Hematopoietic multipotent progenitor cell treated with erythropoietin and hydrocortisone succinate and interleukin-3 and kit ligand, for 15 days (in vitro differentiated cells): ENCODE measurements around the gene GCGR.

Experiments
- DNase-seq: peaks from one replicate; pipeline ENCODE4 v3.0.0-alpha.2; 2015; ENCODE audit warnings: low spot score

GCGR gene

GRCh38 chr17:81803728-81804558, at the start of gene GCGR:
Gene GCGR, plus strand, starts transcription at chr17:81804150. Its CDS starts 4,869 bp downstream, at chr17:81809019.
- no peak for DNase-seq

DNA sequence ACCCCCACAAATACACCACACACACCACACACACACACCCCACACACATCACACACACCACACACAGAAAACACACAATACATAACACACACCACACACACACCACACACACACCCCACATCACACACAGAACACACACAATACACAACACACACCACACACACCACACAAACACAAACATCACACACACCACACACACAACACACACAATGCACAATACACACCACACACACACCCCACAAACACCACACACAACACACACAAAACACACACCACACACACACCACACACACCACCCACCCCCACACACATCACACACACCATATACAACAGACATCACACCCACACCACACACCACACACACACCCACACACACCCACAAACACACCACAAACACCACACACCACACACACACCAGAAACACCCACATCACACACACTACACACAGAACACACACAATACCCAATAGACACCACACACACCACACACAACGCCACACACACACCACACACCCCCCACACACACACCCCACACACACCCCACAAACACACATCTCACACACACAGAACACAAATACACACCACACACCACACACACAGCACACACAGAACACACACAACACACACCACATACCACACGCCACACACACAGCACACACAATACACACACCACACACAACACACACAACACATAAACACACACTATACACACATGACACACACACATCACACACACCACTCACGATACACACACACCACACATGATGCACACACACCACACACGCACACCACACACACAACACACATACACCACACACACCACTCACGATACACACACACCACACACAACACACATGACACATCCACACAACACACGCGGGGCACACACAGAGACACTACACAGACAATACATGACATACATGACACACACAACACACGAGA, 11.0 kb upstream of the GCGR start:
- no peak for DNase-seq

DNA sequence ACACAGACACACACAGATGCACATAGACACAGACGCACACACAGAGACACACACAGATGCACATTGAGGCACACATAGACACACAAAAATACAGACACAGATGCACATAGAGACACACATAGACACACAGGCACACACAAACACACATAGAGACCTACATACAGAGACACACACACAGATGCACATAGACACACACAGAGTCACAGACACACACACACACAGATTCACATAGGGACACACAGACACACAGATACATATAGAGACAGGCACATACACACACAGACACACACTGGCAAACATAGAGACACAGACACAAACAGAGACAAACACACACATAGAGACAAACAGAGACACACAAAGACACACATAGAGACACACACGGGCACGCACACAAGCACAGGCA, 9.9 kb upstream of the GCGR start:
- DNase-seq = no peak

DNA sequence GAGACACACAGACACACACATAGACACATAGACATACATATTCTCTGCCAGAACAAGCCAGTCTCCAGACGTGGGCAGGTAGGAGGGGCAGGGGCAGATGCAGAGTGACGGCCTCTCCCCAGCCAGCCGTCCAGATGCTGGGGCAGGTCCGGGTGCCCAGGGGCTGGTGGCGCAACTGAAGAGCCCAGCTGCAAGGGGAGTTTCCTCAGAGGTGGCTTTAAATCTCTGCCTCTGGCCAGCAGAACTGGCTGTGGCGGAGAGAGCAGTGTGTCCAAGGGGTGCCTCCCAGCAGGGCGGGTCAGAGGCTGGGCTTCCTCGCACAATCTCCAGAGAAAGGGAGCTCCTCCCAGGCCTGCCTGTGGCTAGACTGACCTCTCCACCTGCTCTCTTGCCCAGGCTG, 9.4 kb upstream of the GCGR start:
- no peak for DNase-seq

GRCh38 chr17:81801327-81801726, 2.6 kb upstream of the GCGR start:
- no peak for DNase-seq

DNA sequence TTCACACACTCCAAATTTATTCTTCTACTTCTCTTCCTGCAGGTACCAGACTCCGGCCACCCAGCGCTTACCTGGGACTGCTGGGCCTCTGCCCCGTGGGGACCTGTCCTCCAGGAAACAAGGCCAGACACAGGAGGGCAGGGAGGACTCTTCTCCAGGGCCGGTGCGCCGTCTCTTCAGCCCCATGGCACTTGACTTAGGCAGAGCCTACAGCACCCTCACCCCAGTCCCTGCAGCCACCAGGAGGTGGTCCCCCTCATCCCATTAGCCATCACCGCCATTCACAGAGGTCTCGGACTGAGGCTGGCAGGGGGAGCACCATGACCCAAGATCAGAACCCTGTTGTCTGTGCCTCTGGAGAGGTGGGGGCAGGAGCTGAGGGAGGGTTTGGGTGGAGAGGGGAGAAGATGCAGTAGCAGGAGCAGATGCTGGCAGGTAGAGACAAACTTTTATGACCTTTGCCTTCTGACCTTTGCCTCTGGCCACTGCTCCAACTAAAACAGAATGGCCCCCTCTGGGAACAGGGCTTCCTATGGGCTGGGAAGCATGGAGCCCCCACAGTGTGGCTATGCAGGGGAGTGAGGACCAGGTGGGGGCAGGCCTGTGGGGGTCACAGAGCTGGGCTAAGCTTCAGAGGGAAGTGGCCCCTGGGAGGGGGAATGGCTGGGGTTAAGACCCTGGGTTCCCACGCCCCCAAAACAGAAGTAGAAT, 1.7 kb upstream of the GCGR start:
- DNase-seq = no peak

GRCh38 chr17:81802856-81803643, 900 bp upstream of the GCGR start:
- DNase-seq = no peak

DNA sequence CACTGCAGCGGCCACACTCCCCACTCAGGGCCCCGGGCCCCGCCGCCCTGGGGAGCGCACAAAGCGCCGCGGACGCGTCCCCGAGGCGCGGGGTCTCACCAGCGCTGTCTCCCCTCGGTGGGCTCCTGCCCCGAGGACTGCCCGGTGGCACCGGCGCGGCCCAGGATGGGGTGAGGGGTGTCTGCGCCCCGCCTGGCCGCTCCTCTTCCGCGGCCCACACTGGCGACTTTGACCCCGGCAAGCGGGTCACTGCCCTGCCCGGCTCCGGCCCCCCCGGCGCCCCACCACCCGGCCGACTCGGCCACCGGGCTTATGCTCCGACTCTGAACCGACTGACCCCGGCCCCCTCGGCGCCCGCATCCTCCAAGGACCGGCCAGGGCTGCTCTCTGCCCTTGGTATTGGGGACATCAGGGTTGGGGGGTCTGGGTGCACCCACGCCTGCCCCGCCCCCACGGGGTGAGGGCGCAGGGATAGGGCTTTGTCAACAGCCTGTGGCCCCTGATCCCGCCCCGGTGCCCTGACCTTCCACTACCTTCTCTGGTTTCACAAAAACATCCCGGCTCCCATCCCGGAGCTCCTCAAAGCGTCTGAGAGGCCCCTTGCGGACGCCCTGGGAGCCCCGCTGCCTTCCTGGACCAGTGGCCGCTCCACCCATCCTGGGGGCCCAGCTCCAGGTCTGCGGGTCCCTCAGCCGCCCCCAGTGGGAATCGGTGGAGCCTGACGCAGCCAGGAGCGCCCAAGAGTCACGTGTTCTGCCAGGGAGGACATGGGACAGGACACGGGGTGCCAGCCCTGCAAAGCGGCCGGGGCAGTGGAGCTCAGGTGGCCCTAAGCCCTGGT, 829 bp downstream of the GCGR start:
- DNase-seq = no peak

GRCh38 chr17:81805707-81806460, 1.9 kb downstream of the GCGR start:
- no peak for DNase-seq

- DNase-seq = no peak
Observed at GRCh38 chr17:81806461-81807209, 2.7 kb downstream of the GCGR start.

DNA sequence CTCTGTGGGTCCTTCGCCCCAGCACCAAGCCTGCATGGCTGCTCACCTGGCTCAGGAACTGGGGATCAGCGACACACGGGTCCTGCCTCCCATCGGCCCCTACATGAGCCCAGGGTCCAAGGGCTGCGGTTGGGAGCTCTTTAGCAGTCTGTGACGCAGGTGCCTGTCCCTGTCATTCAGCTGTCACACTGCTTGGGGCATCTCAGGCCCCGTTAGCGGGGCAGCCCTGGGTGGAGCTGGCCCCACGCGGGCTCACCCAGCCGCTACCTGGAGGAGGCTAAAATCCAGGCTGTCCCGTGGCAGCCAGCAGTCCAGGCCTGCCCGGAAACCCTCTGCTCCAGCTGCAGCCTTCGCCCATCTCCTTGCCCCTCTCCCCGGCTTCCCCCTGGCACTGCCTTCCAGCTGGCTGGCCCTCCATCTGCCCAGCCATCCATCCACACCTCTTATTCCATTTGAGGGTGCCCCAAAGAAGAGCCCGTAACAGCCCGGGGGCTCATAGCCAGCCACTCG, 3.3 kb downstream of the GCGR start:
- DNase-seq = no peak

- no peak for DNase-seq
Observed at GRCh38 chr17:81807839-81808238, 3.9 kb downstream of the GCGR start.

DNA sequence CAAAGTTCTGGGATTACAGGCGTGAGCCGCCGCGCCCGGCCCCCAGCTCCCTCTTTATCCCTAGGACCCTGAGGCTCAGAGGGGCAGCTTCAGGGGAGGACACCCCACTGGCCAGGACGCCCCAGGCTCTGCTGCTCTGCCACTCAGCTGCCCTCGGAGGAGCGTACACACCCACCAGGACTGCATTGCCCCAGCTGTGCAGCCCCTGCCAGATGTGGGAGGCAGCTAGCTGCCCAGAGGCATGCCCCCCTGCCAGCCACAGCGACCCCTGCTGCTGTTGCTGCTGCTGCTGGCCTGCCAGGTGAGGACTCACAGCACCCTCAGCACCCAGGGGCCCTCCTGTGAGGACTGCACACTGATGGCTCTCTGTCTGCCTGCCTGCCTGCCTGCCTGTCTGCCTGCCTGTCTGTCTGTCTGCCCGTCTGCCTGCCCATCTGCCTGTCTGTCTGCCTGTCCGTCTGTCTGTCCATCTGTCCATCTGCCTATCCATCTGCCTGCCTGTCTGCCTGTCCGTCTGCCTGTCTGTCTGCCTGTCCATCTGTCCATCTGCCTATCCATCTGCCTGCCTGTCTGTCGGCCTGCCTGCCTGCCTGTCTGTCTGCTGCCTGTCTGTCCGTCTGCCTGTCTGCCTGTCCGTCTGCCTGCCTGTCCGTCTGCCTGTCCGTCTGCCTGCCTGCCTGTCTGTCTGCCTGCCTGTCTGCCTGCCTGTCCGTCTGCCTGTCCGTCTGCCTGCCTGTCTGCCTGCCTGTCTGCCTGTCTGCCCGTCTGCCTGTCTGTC, 5.0 kb downstream of the GCGR start:
- DNase-seq = no peak

DNA sequence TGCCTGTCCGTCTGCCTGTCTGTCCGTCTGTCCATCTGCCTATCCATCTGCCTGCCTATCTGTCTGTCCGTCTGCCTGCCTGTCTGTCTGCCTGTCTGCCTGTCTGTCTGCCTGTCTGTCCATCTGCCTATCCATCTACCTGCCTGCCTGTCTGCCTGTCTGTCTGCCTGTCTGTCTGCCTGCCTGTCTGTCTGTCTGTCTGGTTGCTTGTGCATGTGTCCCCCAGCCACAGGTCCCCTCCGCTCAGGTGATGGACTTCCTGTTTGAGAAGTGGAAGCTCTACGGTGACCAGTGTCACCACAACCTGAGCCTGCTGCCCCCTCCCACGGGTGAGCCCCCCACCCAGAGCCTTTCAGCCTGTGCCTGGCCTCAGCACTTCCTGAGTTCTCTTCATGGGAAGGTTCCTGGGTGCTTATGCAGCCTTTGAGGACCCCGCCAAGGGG, 5.6 kb downstream of the GCGR start:
- DNase-seq = no peak

DNA sequence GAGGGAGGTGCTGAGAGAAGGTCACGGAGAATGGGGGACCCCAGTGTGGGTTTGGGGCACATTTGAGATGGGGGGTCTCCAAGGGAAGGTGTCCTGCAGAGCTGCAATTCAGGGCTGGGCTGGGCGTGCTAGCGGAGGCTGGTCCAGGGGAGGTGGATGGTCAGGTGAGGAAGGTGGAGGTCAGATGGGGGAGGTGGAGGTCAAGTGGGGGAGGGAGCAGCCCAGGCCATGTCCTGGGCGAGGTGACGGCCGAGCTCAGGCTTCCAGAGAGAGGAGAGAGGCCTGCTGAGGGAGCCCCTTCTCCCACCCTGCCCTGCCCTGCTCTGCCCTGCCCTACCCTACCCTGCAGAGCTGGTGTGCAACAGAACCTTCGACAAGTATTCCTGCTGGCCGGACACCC, 6.5 kb downstream of the GCGR start:
- no peak for DNase-seq

- DNase-seq = no peak
Observed at GRCh38 chr17:81810892-81811704, 7.1 kb downstream of the GCGR start.
